ENCODE data around the gene SLC6A1. TPM values are rescaled to one million over a fixed set of nuclear protein-coding genes. Genes with fewer than 3 reads are reported as not detected.

SLC6A1 gene
- total RNA-seq, 1 donor from 2014 or later: not detected

DNA sequence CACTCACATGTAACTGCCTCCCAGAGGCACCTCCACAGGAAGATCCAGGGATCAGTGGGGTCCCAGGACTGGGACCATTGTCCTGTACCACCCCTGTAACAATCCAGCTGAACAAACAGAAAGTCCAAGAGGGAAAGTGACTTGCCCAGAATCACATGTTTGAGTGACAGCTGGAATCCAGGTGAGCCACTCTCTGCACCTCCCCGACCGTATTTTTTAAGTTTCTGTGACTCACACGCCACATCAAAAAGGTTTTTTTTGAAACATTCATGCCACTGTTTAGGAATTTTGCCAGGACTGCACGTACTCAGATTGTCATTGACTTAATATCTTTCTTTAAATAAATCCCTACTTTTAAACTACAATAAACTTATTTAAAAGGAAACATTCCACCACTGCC lies 9.8 kb upstream of the SLC6A1 start:
- TF ChIP-seq CTCF (conservative IDR thresholded peaks at IDR 0.05; ENCODE audit: low read depth, low read length): no peak
- no peak overlapping the region for H3K4me3 ChIP-seq (ENCODE audit: low read depth, low read length)
- DNase-seq (ENCODE audit: low read depth): no peak

- TF ChIP-seq CTCF (conservative IDR thresholded peaks at IDR 0.05; ENCODE audit: low read depth, low read length): peak; percentile 93
- H3K4me3 ChIP-seq (ENCODE audit: low read depth, low read length): no peak overlapping the region
- DNase-seq (ENCODE audit: low read depth): no peak
Observed at GRCh38 chr3:10983219-10983916, 9.2 kb upstream of the SLC6A1 start.

DNA sequence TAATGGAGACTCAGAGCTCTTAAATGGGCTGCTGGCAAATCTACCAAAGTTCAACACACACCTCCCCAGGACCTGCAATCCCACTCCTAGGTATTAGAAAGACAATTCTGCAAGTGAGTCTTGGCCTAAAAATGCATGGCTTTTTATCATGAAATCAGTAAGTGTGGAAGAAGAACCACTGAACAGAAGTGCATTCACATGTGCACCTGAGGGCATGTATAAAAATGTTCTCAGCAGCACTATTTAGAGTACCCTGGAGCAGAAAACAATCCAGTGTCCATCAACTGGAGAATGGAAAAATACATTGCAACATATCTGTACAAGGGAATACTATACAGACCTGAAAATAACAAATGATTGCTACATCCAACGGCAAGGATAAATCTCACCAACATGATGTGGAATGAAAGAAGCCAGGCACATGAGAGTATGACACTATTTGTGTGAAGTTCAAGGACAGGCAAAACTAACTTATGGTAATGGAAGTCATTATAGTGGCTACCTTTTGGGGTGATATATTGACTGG lies 8.1 kb upstream of the SLC6A1 start:
- DNase-seq (ENCODE audit: low read depth): no peak
- no peak overlapping the region for H3K4me3 ChIP-seq (ENCODE audit: low read depth, low read length)
- TF ChIP-seq CTCF (conservative IDR thresholded peaks at IDR 0.05; ENCODE audit: low read depth, low read length): no peak

DNA sequence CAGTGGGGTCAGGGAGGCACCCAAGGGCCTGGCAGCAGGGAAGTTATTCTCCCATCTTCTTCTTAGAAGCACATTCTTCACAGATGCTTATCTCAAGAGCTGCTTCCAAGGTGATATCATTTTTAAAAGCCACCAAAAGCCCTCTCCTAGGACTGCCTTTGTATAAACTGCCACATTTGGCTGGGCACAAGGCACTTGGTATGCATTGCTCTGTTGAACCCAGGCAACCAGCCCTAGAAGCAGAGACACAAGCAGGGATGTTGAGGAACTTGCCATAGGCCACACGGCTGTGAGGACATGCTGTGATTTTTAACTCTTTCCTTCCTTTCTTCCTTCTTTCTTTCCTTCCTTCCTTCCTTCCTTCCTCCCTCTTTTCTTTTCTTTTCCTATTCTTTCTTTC lies 7.4 kb upstream of the SLC6A1 start:
- H3K4me3 ChIP-seq (ENCODE audit: low read depth, low read length): no peak overlapping the region
- TF ChIP-seq CTCF (conservative IDR thresholded peaks at IDR 0.05; ENCODE audit: low read depth, low read length): no peak
- DNase-seq (ENCODE audit: low read depth): no peak

- H3K4me3 ChIP-seq (ENCODE audit: low read depth, low read length): no peak overlapping the region
- TF ChIP-seq CTCF (conservative IDR thresholded peaks at IDR 0.05; ENCODE audit: low read depth, low read length): no peak
- no peak for DNase-seq (ENCODE audit: low read depth)
Observed at GRCh38 chr3:10986592-10986991, 6.0 kb upstream of the SLC6A1 start.

DNA sequence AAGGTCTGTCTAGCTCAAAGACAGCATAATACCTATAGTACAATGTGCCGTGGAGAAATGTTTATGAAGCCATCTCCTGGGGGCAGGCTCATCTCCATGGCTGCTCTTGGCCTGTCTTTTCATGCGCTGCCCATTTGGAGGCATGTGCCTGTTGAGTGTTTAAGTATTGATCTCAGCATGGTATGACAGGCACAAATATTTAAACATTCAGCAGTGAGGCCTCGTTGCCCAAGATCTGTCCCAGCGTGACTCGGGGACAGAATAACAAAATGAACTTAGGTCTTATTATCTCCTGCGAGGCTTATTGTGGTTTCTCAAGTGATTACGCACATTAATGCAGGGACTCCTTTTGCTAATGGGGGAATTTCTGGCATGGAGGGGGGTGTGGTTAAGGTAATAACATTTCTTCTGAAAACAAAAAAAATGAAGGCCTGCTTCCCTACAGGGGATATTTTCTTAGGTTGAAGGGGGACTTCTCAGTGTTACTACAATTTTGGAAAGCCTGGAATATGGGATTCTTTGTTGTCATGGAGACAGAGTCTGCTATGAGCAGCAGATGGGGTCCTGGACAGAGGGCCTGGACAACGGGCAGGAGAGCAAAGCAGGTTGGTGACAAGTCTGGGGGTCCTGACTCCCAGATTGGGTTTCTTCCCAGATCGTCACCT lies 4.4 kb upstream of the SLC6A1 start:
- no peak for DNase-seq (ENCODE audit: low read depth)
- no peak overlapping the region for H3K4me3 ChIP-seq (ENCODE audit: low read depth, low read length)
- no peak for TF ChIP-seq CTCF (conservative IDR thresholded peaks at IDR 0.05; ENCODE audit: low read depth, low read length)

Measured in epithelial cell of proximal tubule (primary cell).